Right cardiac atrium (tissue), 5 donors: Measurements from ENCODE around the gene PDGFD. TPM values are rescaled to one million over a fixed set of nuclear protein-coding genes. Genes with fewer than 3 reads are reported as not detected.

Source experiments
- ATAC-seq, 2 donors: fragments of 200-7000 bp; cut with Tn5 transposase; one replicate each; pipeline versions ENCODE4 v1.8.0 to v1.9.1; 2020; ENCODE audit warnings: moderate library complexity in 2 of 2, mild to moderate bottlenecking in 1 of 2
- DNase-seq, 3 donors: peaks; one replicate each; pipeline ENCODE4 v3.0.0-alpha.2; 2020
- H3K27ac ChIP-seq: one replicate; pipeline ENCODE4 v1.5.1; 2013; ENCODE audit warnings: mild to moderate bottlenecking, low read length, control low read depth, moderate library complexity
- H3K27me3 ChIP-seq: one replicate; pipeline ENCODE4 v1.6.1; 2013; ENCODE audit not compliant: control insufficient read depth, insufficient read depth
- H3K4me1 ChIP-seq: one replicate; pipeline ENCODE4 v1.6.1; 2013; ENCODE audit warnings: low read length; ENCODE audit not compliant: control insufficient read depth, insufficient read depth
- H3K4me3 ChIP-seq: one replicate; pipeline ENCODE4 v1.5.1; 2013; ENCODE audit warnings: low read length, control low read depth
- H3K9me3 ChIP-seq: one replicate; pipeline ENCODE4 v1.6.1; 2013; ENCODE audit warnings: low read length; ENCODE audit not compliant: control insufficient read depth
- WGBS: extraction: QIAGEN DNeasy Blood & Tissue Kit; methylation state at CpG from one replicate; pipeline ENCODE4 v1.1.7; 2013; 5-methylcytosine and 5-hydroxymethylcytosine counted together
- intact Hi-C, 4 donors: fragments of 100-400 bp; cut with DNase I; formaldehyde crosslinking; loops; one replicate each; pipeline versions ENCODE4 v1.11.0 to v1.14.0; 2022 to 2023
- polyA plus RNA-seq: library from polyadenylated mRNA; stranded (reverse); fragments of 200-250 nt; gene quantifications from one replicate; pipeline ENCODE4 v1.2.3, GENCODE V29; 2013
- total RNA-seq, 4 donors: library from RNA; stranded (reverse); fragmentation: NEBNext Ultra II Directional; extraction: Animal tissue kit (Norgen Biotek cat#: 25700); gene quantifications; one replicate each; pipeline ENCODE4 v1.2.1, GENCODE V29; 2021
- donor health status: healthy with polysubstance abuse.
- donor health status: DM: no; HTN: yes; CAD: no.
- donor health status: DM: no; HTN: no; CAD: no.
- donor health status: DM: no; HTN: yes; CAD: no; lungs with severe emphysema.
- donor health status: DM: yes; HTN: yes; CAD: no.

Gene PDGFD
- total and polyA plus RNA-seq, 5 donors: 10.5 to 20.1 (median 15.8) TPM

GRCh38 chr11:103953797-103954486 is 210.0 kb downstream of the PDGFD start:
- Histone ChIP-seq H3K4me3 (no peak overlapping the region), H3K4me1 (no peaks in the 10 kb centered on the region), H3K27me3 (no peaks in the 10 kb centered on the region), H3K27ac (no peak overlapping the region), H3K9me3 (no peaks in the 10 kb centered on the region)
- ATAC-seq (no peak), DNase-seq (no peak)
- intact Hi-C loops: no loop called here
- WGBS: 71% methylated on average over 5 of the region's 5 CpGs

GRCh38 chr11:103949781-103950180 is 214.2 kb downstream of the PDGFD start:
- no peak for DNase-seq
- 96% methylated on average over 5 of the region's 5 CpGs for WGBS
- Histone ChIP-seq H3K27me3 (no peaks in the 10 kb centered on the region), H3K27ac (no peak overlapping the region), H3K9me3 (no peaks in the 10 kb centered on the region), H3K4me1 (no peaks in the 10 kb centered on the region), H3K4me3 (no peak overlapping the region)
- intact Hi-C loops: no loop called here
- no peak for ATAC-seq

GRCh38 chr11:103948187-103948763 is 215.7 kb downstream of the PDGFD start:
- Histone ChIP-seq H3K4me3 (no peak overlapping the region), H3K9me3 (no peaks in the 10 kb centered on the region), H3K27ac (no peak overlapping the region), H3K4me1 (no peaks in the 10 kb centered on the region), H3K27me3 (no peaks in the 10 kb centered on the region)
- WGBS: 53% methylated on average over 2 of the region's 2 CpGs
- no peak for DNase-seq
- no peak for ATAC-seq
- intact Hi-C loops: no loop called here

GRCh38 chr11:103947546-103947919 is 216.4 kb downstream of the PDGFD start:
- intact Hi-C loops: no loop called here
- 44% methylated on average over 2 of the region's 2 CpGs for WGBS
- DNase-seq: peak in 1 of 3 donors; percentile 12
- Histone ChIP-seq H3K27ac (no peak overlapping the region), H3K9me3 (no peaks in the 10 kb centered on the region), H3K4me1 (no peaks in the 10 kb centered on the region), H3K4me3 (no peak overlapping the region), H3K27me3 (no peaks in the 10 kb centered on the region)
- peak; percentile 52 to 62 for ATAC-seq

- Histone ChIP-seq H3K27ac (no peak overlapping the region), H3K27me3 (no peaks in the 10 kb centered on the region), H3K4me1 (no peaks in the 10 kb centered on the region), H3K9me3 (no peaks in the 10 kb centered on the region), H3K4me3 (no peak overlapping the region)
- peak; percentile 55 to 71 for ATAC-seq
- no peak for DNase-seq
- 55% methylated on average over 3 of the region's 3 CpGs for WGBS
- intact Hi-C loops: no loop called here
Measured at GRCh38 chr11:103946793-103947545, 217.0 kb downstream of the PDGFD start.

- Histone ChIP-seq H3K4me3 (no peak overlapping the region), H3K27ac (no peak overlapping the region), H3K27me3 (no peaks in the 10 kb centered on the region), H3K9me3 (no peaks in the 10 kb centered on the region), H3K4me1 (no peaks in the 10 kb centered on the region)
- DNase-seq (no peak), ATAC-seq (no peak)
- WGBS: 97% methylated on average over 1 of the region's 1 CpG
- intact Hi-C loops: no loop called here
Measured at GRCh38 chr11:103944251-103944940, 219.6 kb downstream of the PDGFD start.

GRCh38 chr11:103942646-103943045 is 221.3 kb downstream of the PDGFD start:
- Histone ChIP-seq H3K27ac (no peak overlapping the region), H3K4me1 (no peaks in the 10 kb centered on the region), H3K9me3 (no peaks in the 10 kb centered on the region), H3K4me3 (no peak overlapping the region), H3K27me3 (no peaks in the 10 kb centered on the region)
- DNase-seq (no peak), ATAC-seq (no peak)
- WGBS: 81% methylated on average over 1 of the region's 1 CpG
- intact Hi-C loops: no loop called here

GRCh38 chr11:103940551-103940950 is 223.4 kb downstream of the PDGFD start:
- no peak for DNase-seq
- no peak for ATAC-seq
- Histone ChIP-seq H3K4me3 (no peak overlapping the region), H3K27me3 (no peaks in the 10 kb centered on the region), H3K4me1 (no peaks in the 10 kb centered on the region), H3K27ac (no peak overlapping the region), H3K9me3 (no peaks in the 10 kb centered on the region)
- intact Hi-C loops: no loop called here
- WGBS: 85% methylated on average over 2 of the region's 2 CpGs

GRCh38 chr11:103939694-103940093 is 224.3 kb downstream of the PDGFD start:
- H3K27ac ChIP-seq: no peak overlapping the region
- DNase-seq: no peak
- H3K27me3 ChIP-seq: no peaks in the 10 kb centered on the region
- intact Hi-C loops: no loop called here
- no peak for ATAC-seq
- no peaks in the 10 kb centered on the region for H3K9me3 ChIP-seq
- 76% methylated on average over 3 of the region's 3 CpGs for WGBS
- no peak overlapping the region for H3K4me3 ChIP-seq
- H3K4me1 ChIP-seq: no peaks in the 10 kb centered on the region

GRCh38 chr11:103936059-103936458 is 227.9 kb downstream of the PDGFD start:
- DNase-seq: no peak
- intact Hi-C loops: no loop called here
- 73% methylated on average over 1 of the region's 1 CpG for WGBS
- no peaks in the 10 kb centered on the region for H3K27me3 ChIP-seq
- H3K27ac ChIP-seq: no peak overlapping the region
- no peaks in the 10 kb centered on the region for H3K4me1 ChIP-seq
- ATAC-seq: no peak
- no peak overlapping the region for H3K4me3 ChIP-seq
- H3K9me3 ChIP-seq: no peaks in the 10 kb centered on the region

- H3K4me3 ChIP-seq: no peak overlapping the region
- H3K27ac ChIP-seq: no peak overlapping the region
- DNase-seq: no peak
- H3K27me3 ChIP-seq: no peaks in the 10 kb centered on the region
- no peaks in the 10 kb centered on the region for H3K9me3 ChIP-seq
- intact Hi-C loops: no loop called here
- 92% methylated on average over 2 of the region's 2 CpGs for WGBS
- no peaks in the 10 kb centered on the region for H3K4me1 ChIP-seq
- ATAC-seq: no peak
Measured at GRCh38 chr11:103935219-103935618, 228.7 kb downstream of the PDGFD start.
